HUES48 (cell line): ENCODE results near the gene LSM7.

Experiments used
- H3K27ac ChIP-seq: one replicate; pipeline ENCODE4 v1.7.0; 2013; ENCODE audit warnings: low read depth, low read length, inconsistent platforms
- H3K27me3 ChIP-seq: 2 replicates; pipeline ENCODE4 v1.6.1; 2013; ENCODE audit warnings: mild to moderate bottlenecking, low read length; ENCODE audit not compliant: control insufficient read depth, insufficient read depth
- H3K36me3 ChIP-seq: 2 replicates; pipeline ENCODE4 v1.6.1; 2013; ENCODE audit warnings: low read length; ENCODE audit not compliant: control insufficient read depth, insufficient read depth
- H3K4me1 ChIP-seq: 2 replicates; pipeline ENCODE4 v1.6.1; 2013; ENCODE audit warnings: mild to moderate bottlenecking, low read length; ENCODE audit not compliant: control insufficient read depth, insufficient read depth
- H3K4me3 ChIP-seq: 2 replicates; pipeline ENCODE4 v1.5.1; 2013; ENCODE audit warnings: mild to moderate bottlenecking, low read depth, low read length
- H3K9ac ChIP-seq: 2 replicates; pipeline ENCODE4 v1.6.1; 2013; ENCODE audit warnings: mild to moderate bottlenecking, low read depth, low read length, moderate library complexity
- H3K9me3 ChIP-seq: 2 replicates; pipeline ENCODE4 v1.6.1; 2013; ENCODE audit warnings: low read length; ENCODE audit not compliant: control insufficient read depth, insufficient read depth

LSM7 gene

DNA sequence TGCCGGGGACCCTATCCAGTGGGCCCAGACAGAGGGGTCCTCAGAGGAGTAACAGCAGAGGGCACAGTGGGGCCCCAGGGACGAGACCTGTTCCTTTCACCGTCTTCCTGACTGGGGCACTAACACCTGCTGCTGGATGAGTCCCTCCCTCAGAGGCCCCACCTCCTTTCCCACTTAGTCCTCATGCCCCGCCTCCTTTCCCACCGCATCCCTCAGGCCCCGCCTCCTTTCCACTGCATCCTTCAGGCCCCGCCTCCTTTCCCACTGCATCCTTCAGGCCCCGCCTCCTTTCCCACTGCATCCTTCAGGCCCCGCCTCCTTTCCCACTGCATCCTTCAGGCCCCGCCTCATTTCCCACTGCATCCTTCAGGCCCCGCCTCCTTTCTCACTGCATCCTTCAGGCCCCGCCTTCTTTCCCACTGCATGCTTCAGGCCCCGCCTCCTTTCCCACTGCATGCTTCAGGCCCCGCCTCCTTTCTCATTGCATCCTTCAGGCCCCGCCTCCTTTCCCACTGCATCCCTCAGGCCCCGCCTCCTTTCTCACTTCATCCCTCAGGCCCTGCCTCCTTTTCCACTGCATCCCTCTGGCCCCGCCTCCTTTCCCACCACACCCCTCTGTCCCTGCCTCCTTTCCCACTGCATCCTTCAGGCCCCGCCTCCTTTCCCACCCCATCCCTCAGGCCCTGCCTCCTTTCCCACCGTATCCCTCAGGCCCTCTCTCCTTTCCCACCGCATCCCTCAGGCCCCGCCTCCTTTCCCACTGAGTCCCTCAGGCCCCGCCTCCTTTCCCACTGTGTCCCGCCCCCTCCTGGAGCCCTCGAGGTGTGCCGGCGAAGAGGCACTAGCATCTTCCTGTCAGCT, 6.8 kb upstream of the LSM7 start:
- peaks cover 15% of the 10 kb centered on the region for H3K4me1 ChIP-seq
- no peak overlapping the region for H3K9ac ChIP-seq
- H3K4me3 ChIP-seq: no peak overlapping the region
- H3K27ac ChIP-seq: no peak overlapping the region
- H3K9me3 ChIP-seq: no peaks in the 10 kb centered on the region
- no peaks in the 10 kb centered on the region for H3K27me3 ChIP-seq
- peaks cover 12% of the 10 kb centered on the region; the same call in 1 of the 2 replicates for H3K36me3 ChIP-seq

DNA sequence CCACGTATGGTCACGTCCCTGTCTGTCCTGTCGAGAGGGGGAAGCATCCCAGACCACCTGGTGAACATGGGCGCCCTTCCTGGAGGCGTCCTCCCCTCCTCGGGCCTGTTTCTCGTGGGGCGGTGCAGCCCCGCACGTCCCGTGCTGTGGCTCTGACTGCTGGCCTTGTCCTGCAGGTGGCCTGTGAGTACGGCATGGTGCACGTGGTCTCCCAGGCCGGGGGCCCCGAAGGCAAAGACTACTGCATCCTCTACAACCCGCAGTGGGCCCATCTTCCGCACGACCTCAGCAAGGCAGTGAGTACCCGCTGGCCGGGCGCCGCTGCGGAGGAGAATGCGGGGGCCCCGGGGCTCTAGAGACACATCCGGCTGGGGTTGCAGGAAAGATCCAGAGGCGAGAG, 6.0 kb upstream of the LSM7 start:
- Histone ChIP-seq H3K36me3 (0 out of 2 replicates have a peak, but pooled peaks cover 6% of the 10 kb centered on the region), H3K4me1 (peaks cover 19% of the 10 kb centered on the region), H3K4me3 (no peak overlapping the region), H3K9me3 (no peaks in the 10 kb centered on the region), H3K27ac (no peak overlapping the region), H3K9ac (no peak overlapping the region), H3K27me3 (no peaks in the 10 kb centered on the region)

DNA sequence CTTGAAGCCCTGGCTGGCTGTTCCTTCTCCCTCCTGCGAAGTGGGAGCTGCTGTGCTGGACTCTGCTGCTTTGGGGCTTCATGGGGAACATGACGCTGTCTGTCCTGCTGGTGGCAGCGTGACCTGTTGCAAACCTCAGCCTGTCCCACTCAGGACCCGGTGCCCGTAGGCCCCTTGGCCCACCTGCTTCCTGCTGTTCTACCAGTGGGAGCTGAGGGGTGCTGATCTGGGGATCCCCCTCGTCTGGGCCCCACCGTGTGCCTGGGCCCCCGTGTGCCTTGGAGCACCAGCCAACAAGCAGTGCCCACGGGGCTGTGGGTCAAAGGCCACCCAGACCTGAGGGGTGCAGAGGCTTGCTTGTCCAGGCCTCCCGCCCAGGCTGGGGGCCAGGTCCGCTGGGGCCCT, 5.4 kb upstream of the LSM7 start:
- Histone ChIP-seq H3K4me1 (peaks cover 23% of the 10 kb centered on the region), H3K4me3 (no peak overlapping the region), H3K9ac (no peak overlapping the region), H3K36me3 (0 out of 2 replicates have a peak, but pooled peaks cover under 1% of the 10 kb centered on the region), H3K27ac (no peak overlapping the region), H3K9me3 (no peaks in the 10 kb centered on the region), H3K27me3 (no peaks in the 10 kb centered on the region)

DNA sequence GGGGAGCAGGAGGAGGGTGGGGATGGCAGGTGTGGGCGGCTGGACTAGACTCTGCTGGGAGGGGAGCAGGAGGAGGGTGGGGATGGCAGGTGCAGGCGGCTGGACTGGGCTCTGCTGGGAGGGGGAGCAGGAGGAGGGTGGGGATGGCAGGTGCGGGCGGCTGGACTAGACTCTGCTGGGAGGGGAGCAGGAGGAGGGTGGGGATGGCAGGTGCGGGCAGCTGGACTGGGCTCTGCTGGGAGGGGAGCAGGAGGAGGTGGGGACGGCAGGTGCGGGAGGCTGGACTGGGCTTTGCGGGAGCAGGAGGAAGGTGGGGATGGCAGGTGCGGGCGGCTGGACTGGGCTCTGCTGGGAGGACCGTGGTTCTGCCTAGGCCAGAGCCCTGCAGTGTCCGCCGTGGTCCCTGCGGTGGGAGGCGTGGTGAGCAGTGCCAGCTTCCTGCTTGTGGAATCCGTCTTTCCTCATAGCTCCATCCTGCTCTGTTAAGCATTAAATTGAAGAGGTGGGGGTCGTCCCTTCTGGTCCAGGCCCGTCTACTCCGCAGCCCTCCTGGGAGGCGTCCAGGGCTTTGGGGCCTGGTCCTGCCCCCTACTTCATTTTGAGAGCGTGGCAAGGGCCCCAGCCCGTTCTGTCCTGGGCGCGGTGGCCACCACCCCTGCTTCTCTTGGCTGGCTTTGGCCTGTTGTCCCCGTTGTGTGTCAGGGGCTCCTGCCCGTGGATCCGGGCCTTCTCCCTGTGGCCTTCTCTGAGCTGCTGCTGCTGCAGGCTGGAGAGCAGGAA, 4.8 kb upstream of the LSM7 start:
- Histone ChIP-seq H3K4me1 (peaks cover 23% of the 10 kb centered on the region), H3K4me3 (no peak overlapping the region), H3K9ac (no peak overlapping the region), H3K27ac (no peak overlapping the region), H3K36me3 (no peaks in the 10 kb centered on the region), H3K9me3 (no peaks in the 10 kb centered on the region), H3K27me3 (no peaks in the 10 kb centered on the region)

DNA sequence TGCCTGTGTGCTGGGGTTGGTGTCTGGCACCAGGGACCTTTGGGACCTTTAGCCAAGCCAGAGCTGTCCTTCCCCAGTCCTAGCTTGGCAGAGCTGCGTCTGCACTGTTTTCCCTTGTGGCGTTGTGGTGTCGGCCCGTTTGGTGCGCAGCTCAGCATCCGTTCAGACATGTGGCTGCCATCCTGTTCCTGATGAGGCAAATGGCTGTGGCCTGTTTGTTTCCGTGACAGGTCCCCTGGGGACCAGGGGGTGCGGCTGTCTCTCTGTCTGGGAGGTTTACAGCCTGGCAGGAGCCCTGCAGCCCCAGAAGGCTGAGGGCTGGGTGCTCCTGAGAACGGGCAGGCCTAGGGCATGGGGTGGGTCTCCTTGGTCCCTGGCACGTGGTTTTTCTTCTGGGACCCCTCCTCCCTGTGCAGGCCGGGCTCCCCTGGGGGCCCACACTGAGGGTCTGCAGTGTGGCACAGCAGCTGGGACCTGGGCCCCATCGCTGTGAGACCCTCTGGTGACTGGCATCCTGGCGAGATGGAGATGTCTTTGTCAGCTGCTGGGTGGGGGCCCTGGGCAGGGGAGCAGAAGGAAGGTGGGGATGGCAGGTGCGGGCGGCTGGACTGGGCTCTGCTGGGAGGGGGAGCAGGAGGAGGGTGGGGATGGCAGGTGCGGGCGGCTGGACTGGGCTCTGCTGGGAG, 4.1 kb upstream of the LSM7 start:
- no peak overlapping the region for H3K9ac ChIP-seq
- H3K27me3 ChIP-seq: no peaks in the 10 kb centered on the region
- H3K9me3 ChIP-seq: no peaks in the 10 kb centered on the region
- no peak overlapping the region for H3K4me3 ChIP-seq
- H3K4me1 ChIP-seq: peaks cover 24% of the 10 kb centered on the region
- H3K27ac ChIP-seq: no peak overlapping the region
- no peaks in the 10 kb centered on the region for H3K36me3 ChIP-seq

DNA sequence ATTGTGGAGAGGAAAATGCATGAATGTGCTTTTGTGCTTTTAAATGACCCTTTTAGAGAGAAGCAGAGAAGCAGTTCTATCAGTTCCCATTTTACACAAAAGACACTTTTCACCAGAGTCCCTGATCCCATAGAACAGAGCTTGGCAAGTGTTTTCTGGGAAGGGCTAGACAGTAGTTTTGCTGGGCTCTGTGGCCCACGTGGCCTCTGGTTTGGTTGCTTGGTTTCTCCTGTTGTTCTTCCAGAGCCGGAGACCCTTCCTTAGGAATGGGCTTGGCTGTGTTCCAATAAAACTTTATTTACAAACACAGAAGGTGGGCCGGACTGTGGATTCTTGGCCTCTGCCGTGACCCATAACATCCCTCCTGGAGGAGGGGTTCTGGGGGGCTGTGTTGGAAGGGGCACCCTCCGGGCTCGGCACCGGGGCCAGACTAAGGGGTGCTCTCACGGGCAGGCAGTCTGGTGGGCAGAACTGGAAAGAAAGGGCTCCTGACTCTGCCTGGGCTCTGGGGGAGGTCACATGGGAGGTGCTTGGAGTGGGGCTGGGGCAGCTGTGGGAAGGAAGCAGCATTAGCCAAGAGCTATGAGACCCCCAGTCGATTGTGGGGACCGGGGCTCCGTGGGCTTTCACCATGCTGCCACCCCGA, 3.3 kb upstream of the LSM7 start:
- H3K9ac ChIP-seq: peak overlapping the region; percentile 1; the same call in 1 of the 2 replicates
- peak overlapping the region; percentile 79 for H3K27ac ChIP-seq
- no peaks in the 10 kb centered on the region for H3K27me3 ChIP-seq
- peaks cover 30% of the 10 kb centered on the region for H3K4me1 ChIP-seq
- H3K9me3 ChIP-seq: no peaks in the 10 kb centered on the region
- H3K36me3 ChIP-seq: no peaks in the 10 kb centered on the region
- H3K4me3 ChIP-seq: no peak overlapping the region

DNA sequence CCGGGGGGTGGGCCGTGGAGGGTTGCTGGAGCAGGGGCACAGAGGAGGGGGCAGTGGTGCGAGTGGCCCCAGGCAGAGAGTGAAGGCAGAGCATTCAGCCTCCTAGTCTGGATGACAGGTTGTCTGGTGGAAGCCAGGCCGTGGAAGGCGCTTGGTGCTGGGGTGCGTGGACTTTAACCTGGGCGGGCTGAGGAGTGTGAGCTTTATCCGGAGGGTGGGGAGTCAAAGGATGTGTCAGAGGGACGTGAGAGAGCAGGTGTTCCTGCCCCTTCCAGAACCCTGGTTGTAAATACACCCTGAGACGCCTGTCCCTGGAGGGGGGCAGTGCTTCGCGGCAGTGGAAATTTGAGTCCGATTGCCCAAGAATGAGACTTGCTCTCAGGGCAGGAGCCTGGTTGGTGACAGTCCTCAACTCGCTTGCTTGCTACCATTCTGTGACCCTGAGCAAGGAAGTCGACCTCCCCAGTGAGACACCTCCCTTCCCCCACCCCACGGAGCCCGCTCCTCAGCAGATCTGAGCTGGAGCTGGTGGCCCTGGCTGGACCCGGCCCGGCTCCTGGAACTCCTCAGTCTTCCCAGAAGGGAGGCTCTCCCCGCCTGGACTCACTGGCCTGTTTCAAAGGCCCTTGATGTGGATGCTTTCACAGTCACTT, 2.4 kb upstream of the LSM7 start:
- Histone ChIP-seq H3K27ac (peak overlapping the region; percentile 79), H3K27me3 (no peaks in the 10 kb centered on the region), H3K4me3 (no peak overlapping the region), H3K4me1 (peaks cover 30% of the 10 kb centered on the region), H3K36me3 (peaks cover 5% of the 10 kb centered on the region; the same call in 1 of the 2 replicates), H3K9me3 (no peaks in the 10 kb centered on the region), H3K9ac (no peak overlapping the region)

DNA sequence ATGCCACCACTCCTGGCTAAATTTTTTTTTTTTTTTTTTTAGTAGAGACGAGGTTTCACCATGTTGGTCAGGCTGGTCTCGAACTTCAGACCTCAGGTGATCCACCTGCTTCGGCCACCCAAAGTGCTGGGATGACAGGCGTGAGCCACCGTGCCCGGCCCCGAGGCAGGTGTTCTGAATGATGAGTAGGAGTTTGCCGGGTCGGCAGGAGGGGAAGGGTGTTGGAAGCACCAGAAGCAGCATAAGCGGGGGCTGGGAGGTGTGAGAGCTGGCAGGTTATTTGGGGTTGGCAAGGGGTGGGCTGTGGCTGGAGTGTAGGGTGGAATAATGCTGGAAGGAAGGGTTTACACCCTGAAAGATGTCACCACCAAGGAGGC, 1.9 kb upstream of the LSM7 start:
- Histone ChIP-seq H3K27me3 (no peaks in the 10 kb centered on the region), H3K4me3 (no peak overlapping the region), H3K9ac (no peak overlapping the region), H3K4me1 (peaks cover 30% of the 10 kb centered on the region), H3K36me3 (peaks cover 8% of the 10 kb centered on the region; the same call in 1 of the 2 replicates), H3K9me3 (no peaks in the 10 kb centered on the region), H3K27ac (no peak overlapping the region)

DNA sequence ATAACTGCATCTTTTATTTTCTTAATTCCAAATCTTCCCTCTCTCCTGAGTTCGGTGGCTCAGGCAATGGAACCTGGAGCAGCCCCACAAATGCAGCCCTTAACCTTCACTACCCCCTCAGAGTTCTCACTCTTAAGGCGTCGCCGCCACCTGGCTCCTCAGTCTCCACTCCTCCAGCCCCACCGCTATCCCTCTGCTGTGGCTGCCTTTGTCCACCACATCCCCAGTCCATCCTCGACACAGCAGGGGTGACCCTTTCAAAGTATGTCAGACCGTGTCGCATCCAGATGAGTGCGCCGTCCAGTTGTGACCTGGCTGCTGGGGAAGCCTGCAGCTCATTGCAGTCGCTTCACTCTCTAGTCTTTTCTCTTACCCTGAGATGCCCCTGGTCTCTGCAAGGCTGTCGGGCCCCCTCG, 1.1 kb upstream of the LSM7 start:
- Histone ChIP-seq H3K4me1 (peaks cover 30% of the 10 kb centered on the region), H3K27ac (no peak overlapping the region)

DNA sequence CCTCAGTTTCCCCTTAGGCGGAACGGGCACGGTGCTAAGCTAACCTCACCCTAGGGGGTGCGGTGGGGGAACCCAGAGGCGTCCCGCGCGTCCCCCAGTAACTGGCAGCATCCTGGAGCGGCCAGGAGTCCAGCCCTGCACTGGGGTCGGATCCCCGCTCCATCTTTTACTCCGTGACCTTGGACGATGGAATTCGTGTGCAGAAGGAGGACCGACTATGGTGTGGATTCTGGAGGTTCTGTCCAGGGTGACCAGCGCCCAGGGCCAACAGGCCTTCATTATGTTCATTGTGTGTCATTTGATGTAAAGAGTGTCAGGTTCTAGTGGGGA, 728 bp upstream of the LSM7 start:
- H3K4me1 ChIP-seq: peaks cover 30% of the 10 kb centered on the region
- peak overlapping the region; percentile 95 for H3K27ac ChIP-seq
- H3K27me3 ChIP-seq: no peaks in the 10 kb centered on the region
- peaks cover 19% of the 10 kb centered on the region for H3K36me3 ChIP-seq
- H3K4me3 ChIP-seq: peak overlapping the region; percentile 99
- H3K9me3 ChIP-seq: no peaks in the 10 kb centered on the region
- peak overlapping the region; percentile 90 for H3K9ac ChIP-seq

More for the DNA sequence above, 1.1 kb upstream of the LSM7 start:
- no peaks in the 10 kb centered on the region for H3K27me3 ChIP-seq
- no peaks in the 10 kb centered on the region for H3K9me3 ChIP-seq
- H3K36me3 ChIP-seq: peaks cover 16% of the 10 kb centered on the region; the same call in 1 of the 2 replicates
- no peak overlapping the region for H3K9ac ChIP-seq
- peak overlapping the region; percentile 99 for H3K4me3 ChIP-seq
